HG03571 (cell line): ENCODE data around the gene ENPP1.

Experiments used
- ATAC-seq: cut with Tn5 transposase; IDR thresholded peaks from one replicate; pipeline ENCODE4 v1.9.1; 2021; ENCODE audit not compliant: unreplicated experiment

The ENPP1 gene

GRCh38 chr6:131807644-131808459, at the start of gene ENPP1:
TSS of gene ENPP1 (plus strand) at chr6:131808020. CDS start at chr6:131808036, 16 bp downstream.
- no peak for ATAC-seq

- no peak for ATAC-seq
Measured at GRCh38 chr6:131758920-131759319, 48.9 kb upstream of the ENPP1 start.

GRCh38 chr6:131761060-131761761, 46.6 kb upstream of the ENPP1 start:
- ATAC-seq, result no peak

DNA sequence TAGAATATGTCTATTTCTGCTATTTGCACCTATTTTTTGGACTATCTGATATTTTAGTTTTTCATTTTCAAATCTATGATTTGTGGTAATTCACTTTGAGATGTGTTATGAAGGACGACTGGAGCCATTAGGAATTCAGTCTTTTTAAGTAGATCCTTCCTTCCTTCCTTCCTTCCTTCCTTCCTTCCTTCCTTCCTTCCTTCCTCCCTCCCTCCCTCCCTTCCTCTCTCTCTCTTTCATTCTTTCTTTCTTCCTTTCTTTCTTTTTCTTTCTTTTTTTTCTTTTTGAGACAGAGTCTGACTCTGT, 46.1 kb upstream of the ENPP1 start:
- no peak for ATAC-seq

GRCh38 chr6:131762984-131763383, 44.8 kb upstream of the ENPP1 start:
- no peak for ATAC-seq

DNA sequence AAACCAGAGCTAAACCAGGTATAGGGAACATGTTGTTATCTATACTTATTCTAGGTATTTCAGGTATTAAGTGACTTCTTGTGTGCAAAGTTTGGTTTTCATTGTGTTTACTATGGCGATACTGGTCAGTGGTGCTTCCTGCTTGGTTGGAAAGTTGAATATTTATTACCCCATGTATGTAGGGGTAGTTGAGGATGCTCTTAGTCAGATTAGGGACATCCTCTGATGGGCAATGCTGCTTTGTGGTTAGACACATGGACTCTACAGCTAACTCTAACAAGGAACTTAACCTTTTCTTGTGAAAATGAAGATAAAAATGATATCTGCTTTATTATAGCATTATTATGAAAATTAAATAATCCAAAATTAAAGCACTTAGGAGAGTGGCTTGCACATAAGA, 44.1 kb upstream of the ENPP1 start:
- ATAC-seq, result no peak

- ATAC-seq, result no peak
Measured at GRCh38 chr6:131764350-131764749, 43.5 kb upstream of the ENPP1 start.

- no peak for ATAC-seq
Measured at GRCh38 chr6:131765081-131765803, 42.6 kb upstream of the ENPP1 start.

GRCh38 chr6:131765804-131766135, 42.0 kb upstream of the ENPP1 start:
- no peak for ATAC-seq

DNA sequence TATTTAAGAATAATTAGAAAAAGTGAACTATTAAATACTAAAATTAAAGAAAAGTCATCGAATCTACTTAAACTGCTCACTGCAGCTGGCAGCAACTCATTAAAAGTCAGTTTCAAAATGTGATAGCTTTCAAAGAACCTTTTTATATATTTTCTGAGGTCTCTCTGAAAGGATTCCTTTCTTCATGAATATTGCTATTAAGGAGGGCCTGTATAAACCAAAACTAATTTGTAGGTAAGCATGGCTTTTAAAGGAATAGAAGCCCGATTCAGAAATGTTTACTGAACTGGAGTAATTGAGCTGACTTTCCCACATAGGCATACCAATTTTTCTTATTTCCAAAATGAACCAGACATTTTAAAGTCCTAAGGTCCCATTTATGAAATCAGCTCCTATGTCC, 41.2 kb upstream of the ENPP1 start:
- no peak for ATAC-seq

DNA sequence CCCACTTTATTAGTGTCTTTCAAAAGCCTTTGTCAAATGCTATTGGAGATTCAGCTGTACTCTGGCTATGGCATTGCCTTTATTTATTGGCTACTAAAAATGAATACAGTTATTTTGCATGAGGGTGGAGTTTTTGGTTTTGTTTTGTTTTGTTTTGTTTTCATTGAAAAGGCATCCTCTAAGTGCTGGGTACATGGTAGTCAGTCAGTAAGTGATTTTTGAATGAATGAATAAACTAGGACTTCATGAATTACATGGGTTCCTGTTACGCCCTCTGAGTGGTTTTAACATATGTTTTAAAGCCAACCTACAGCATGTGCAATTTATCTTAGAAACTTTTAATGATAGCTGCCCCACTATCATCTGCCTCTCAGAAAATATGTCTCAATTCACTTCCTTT, 38.9 kb upstream of the ENPP1 start:
- no peak for ATAC-seq

DNA sequence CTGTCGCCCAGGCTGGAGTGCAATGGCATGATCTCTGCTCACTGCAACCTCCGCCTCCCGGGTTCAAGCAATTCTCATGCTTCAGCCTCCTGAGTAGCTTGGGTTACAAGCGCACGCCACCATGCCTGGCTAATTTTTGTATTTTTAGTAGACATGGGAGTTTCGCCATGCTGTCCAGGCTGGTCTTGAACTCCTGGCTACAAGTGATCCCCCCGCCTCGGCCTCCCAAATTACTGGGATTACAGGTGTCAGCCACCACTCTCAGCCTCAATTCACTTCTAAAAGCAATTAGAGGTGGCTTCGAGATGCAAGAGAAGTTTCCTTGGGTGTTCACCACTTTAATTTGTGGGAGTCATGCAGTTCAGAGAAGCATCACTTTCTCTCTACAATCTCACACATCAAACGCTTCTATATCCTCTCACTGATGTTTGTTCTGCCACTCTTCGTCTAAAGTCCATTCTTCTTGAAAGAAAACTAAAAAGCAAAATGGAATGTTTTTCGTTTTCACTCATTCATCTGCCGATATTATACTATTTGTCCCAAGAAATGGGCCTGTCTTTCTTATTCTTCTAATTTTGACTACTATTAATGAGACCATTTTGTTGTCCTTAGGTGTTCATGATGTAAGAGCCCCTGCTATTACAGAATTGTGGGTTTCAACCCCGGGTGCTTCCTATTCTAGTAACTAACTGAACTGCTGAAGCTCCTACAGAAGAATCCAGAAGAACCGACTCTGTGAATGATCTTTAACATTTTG, 38.3 kb upstream of the ENPP1 start:
- no peak for ATAC-seq

DNA sequence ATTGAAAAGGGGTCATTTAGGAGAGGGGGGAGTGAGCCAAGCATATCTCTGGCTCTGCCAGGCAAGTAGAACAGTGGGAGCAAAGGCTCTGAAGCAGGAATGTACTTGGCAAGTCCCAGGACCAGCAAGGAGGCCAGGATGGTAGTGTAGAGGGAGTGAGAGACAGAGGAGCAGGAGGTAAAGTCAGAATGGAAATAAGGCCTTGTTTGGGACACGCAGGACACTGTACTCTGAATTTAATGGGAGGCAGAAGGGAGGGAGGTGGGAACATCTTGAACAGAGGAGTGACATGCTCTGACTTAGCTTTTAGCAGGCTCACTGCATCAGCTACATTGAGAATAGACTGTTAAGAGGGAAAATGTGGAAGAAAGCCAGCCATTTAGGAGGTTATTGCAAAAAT, 37.0 kb upstream of the ENPP1 start:
- no peak for ATAC-seq

GRCh38 chr6:131773284-131773950, 34.4 kb upstream of the ENPP1 start:
- ATAC-seq, result no peak

DNA sequence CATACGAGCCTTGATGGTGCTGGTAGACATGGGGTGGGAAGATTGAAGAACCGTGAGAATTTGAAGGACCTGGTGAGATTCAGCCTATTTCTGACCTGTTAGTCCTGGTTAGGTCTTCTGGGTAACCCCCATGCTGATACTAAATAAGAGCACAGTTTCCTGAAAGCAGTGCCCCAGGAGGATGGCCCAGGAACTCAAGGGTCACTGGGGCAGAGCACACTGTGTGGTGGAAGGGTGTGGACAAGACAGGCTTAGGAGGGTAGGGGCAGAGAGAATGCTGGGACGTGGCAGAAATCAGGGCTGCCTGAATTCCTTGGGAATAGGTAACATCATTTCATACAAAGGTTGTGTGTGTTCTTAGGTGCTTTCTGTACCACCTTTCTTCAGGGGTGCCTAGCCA, 31.9 kb upstream of the ENPP1 start:
- ATAC-seq, result no peak

DNA sequence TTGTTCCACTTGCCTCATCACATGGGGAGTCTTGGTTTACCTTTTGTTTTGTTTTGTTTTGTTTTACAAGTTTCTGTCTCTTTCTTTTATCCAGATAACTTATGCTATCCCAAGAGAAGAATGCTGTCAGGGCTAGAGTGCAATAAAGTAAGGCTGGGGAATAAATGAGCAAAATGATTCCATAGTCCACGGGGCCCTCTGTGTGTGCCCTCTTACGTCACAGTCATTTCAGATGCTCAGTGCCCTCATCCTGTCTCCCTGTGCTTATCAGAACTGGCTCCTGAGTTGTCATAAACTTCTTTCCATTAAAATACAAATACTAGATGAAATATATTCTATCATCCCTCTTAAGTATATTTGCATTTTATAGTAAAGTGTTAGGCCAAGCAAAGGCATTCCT, 30.8 kb upstream of the ENPP1 start:
- no peak for ATAC-seq

DNA sequence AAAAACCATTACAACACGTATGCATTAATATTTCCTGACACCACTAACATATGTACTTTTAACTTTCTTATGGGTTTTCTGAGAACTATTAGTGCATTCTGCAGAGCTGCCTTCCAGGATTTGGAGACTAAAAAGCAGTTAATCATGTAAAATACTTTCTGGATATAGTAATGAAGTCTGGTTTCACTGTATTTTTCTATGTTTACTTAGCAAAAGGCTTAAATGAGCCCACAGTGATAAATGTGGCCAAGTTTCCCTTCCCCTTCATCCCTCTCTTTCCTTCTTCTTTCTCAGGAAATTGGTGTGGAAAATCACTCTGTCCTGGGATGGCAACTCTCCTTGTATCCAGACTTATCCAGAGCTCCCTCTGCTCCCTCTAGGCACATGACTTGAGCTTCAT, 29.7 kb upstream of the ENPP1 start:
- ATAC-seq, result no peak

DNA sequence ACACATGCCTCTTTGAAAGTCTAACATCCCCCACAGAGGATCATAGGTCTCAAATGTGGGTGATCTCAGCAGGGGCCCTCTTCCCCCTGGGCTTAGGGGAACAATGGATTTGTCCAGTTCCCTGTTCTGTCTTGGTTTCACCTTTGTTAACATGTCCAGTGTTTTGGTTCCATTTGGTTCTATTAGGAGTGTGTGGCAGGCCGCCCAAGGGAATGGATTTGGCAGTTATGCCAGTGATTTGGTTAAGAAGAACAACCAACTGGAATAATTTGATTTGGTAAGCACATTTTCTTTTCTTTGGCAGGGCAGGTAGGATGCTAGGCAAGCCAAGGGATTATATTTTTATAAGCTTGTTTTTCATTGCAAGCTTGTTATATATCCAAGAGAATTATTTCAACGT, 28.5 kb upstream of the ENPP1 start:
- ATAC-seq, result no peak

GRCh38 chr6:131780600-131780999, 27.2 kb upstream of the ENPP1 start:
- ATAC-seq, result no peak

DNA sequence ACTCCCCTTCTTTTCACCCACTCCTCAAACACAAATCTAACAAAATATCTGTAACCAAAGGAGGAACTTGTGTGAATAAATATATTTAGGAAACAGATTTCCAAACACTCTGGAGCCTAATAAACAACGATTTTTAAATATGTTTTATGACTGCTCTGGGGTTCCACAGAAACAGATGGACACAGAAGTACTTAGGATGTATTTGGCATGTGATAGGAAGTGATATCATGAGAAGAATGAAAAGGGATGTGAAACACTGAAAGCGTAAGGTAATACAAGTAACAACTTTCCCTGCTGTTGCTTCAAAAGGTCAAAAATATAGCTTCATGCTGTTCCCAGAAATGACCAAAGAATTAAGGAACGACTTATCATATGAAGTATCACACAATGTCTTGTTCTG, 26.1 kb upstream of the ENPP1 start:
- no peak for ATAC-seq

GRCh38 chr6:131782764-131783163, 25.1 kb upstream of the ENPP1 start:
- no peak for ATAC-seq
